Endothelial cell of umbilical vein (primary cell): ENCODE results near the gene PPM1L. TPM values are rescaled to one million over a fixed set of nuclear protein-coding genes. Genes with fewer than 3 reads are reported as not detected.

Experiments
- BruUV-seq: library from RNA; stranded (reverse); fragments of 400-500 nt; replicated peaks from 2 replicates; lab custom pipeline; 2021; lab: Mats Ljungman, UMichigan
- CTCF ChIA-PET: fragments of 300-600, 350-600 bp; sonication (Branson Sonifier 250); formaldehyde crosslinking; loops from one replicate; lab custom pipeline; 2021; ENCODE audit warnings: antibody characterized with exemption, inconsistent platforms; lab: Charles Lee
- POLR2A ChIA-PET: fragments of 300-600, 350-600 bp; sonication (Branson Sonifier 250); formaldehyde crosslinking; loops from one replicate; lab custom pipeline; 2021; ENCODE audit warnings: antibody characterized with exemption, inconsistent platforms; lab: Charles Lee
- DNase-seq: peaks from one replicate; pipeline ENCODE4 v3.0.0-alpha.2; 2011; ENCODE audit warnings: low read depth, low spot score
- FAIRE-seq: peaks from 2 replicates; lab custom pipeline; 2011; peaks lifted over from hg19 to GRCh38; lab: Jason Lieb, UNC
- H2AFZ ChIP-seq: 2 replicates; pipeline ENCODE4 v1.6.0; 2012; ENCODE audit warnings: low read depth, low read length, control low read depth, inconsistent platforms
- H3K27ac ChIP-seq: 2 replicates; pipeline ENCODE4 v1.5.1; 2011; ENCODE audit warnings: low read depth, mild to moderate bottlenecking, control low read depth, low read length, moderate library complexity; ENCODE audit not compliant: insufficient read depth
- H3K27me3 ChIP-seq, 2 experiments: 2 replicates each; pipeline versions ENCODE4 v1.6.0 to v1.6.1; 2011; ENCODE audit warnings: low read length in 2 of 2, mixed read lengths in 1 of 2; ENCODE audit not compliant: control insufficient read depth in 2 of 2, insufficient read depth in 2 of 2
- H3K36me3 ChIP-seq, 2 experiments: 2 replicates in 1 of 2; 3 replicates in 1 of 2; pipeline ENCODE4 v1.5.1; 2011; ENCODE audit warnings: low read length in 2 of 2, mild to moderate bottlenecking in 1 of 2, moderate library complexity in 1 of 2; ENCODE audit not compliant: control insufficient read depth in 2 of 2, insufficient read depth in 2 of 2; ENCODE audit errors: extremely low read depth in 1 of 2
- H3K4me1 ChIP-seq: 3 replicates; pipeline ENCODE4 v1.5.1; 2011; ENCODE audit warnings: mild to moderate bottlenecking, low read length; ENCODE audit not compliant: control insufficient read depth, insufficient read depth; ENCODE audit errors: extremely low read depth
- H3K4me2 ChIP-seq: 2 replicates; pipeline ENCODE4 v1.6.1; 2011; ENCODE audit warnings: low read length, control low read depth, mixed read lengths; ENCODE audit not compliant: insufficient read depth
- H3K4me3 ChIP-seq, 3 experiments: fragments of 200-600 bp in 1 of 3; sonication (generic), shearing (Covaris generic) in 1 of 3; replicated peaks in 1 of 3; 2 replicates each; pipeline ENCODE4 v1.5.1; 2011 to 2016; ENCODE audit warnings: control low read depth in 3 of 3, low read length in 3 of 3, mild to moderate bottlenecking in 2 of 3, inconsistent platforms in 1 of 3, low read depth in 1 of 3, moderate library complexity in 1 of 3; ENCODE audit not compliant: insufficient read depth in 1 of 3
- H3K79me2 ChIP-seq: 2 replicates; pipeline ENCODE4 v1.6.0; 2012; ENCODE audit warnings: low read length, inconsistent platforms; ENCODE audit not compliant: control insufficient read depth, insufficient read depth
- H3K9ac ChIP-seq: replicated peaks from 2 replicates; pipeline ENCODE3; 2011; ENCODE audit warnings: low read length, control low read depth; ENCODE audit not compliant: insufficient read depth; ENCODE audit errors: extremely low read depth
- H3K9me1 ChIP-seq: replicated peaks from 3 replicates; pipeline ENCODE4 v1.6.0; 2011; ENCODE audit warnings: mild to moderate bottlenecking, low read length; ENCODE audit not compliant: control insufficient read depth, insufficient read depth; ENCODE audit errors: extremely low read depth
- H3K9me3 ChIP-seq: replicated peaks from 2 replicates; pipeline ENCODE4 v1.5.1; 2012; ENCODE audit warnings: low read length, inconsistent platforms; ENCODE audit not compliant: control insufficient read depth, insufficient read depth
- H4K20me1 ChIP-seq: replicated peaks from 2 replicates; pipeline ENCODE3; 2011; ENCODE audit warnings: mild to moderate bottlenecking, low read length; ENCODE audit not compliant: control insufficient read depth, insufficient read depth; ENCODE audit errors: extremely low read depth
- CTCF ChIP-seq, 2 donors: IDR thresholded peaks; 1 replicate in 1 of 2; 2 replicates in 1 of 2; pipeline ENCODE4 v1.5.1; 2011; ENCODE audit warnings: low read length in 2 of 2, mild to moderate bottlenecking in 2 of 2, moderate library complexity in 2 of 2, control low read depth in 1 of 2, inconsistent platforms in 1 of 2, low read depth in 1 of 2; ENCODE audit not compliant: insufficient read depth in 1 of 2; ENCODE audit errors: extremely low read depth in 1 of 2
- EZH2 ChIP-seq: IDR thresholded peaks from 2 replicates; pipeline ENCODE4 v1.6.1; 2012; ENCODE audit warnings: borderline replicate concordance, low read depth, mild to moderate bottlenecking, moderate library complexity, low read length, inconsistent platforms; ENCODE audit not compliant: severe bottlenecking
- FOS ChIP-seq: IDR thresholded peaks from 2 replicates; pipeline ENCODE4 v1.6.1; 2011; ENCODE audit warnings: mild to moderate bottlenecking, low read length, moderate library complexity, borderline replicate concordance; ENCODE audit not compliant: insufficient read depth
- GATA2 ChIP-seq: IDR thresholded peaks from 2 replicates; pipeline ENCODE4 v1.7.0; 2011; ENCODE audit warnings: low read depth, mild to moderate bottlenecking, moderate library complexity, mixed read lengths, low read length; ENCODE audit not compliant: insufficient read length, insufficient read depth
- JUN ChIP-seq: IDR thresholded peaks from 2 replicates; pipeline ENCODE4 v1.6.1; 2011; ENCODE audit warnings: borderline replicate concordance, low read depth; ENCODE audit not compliant: insufficient read length, insufficient read depth
- MAX ChIP-seq: IDR thresholded peaks from 2 replicates; pipeline ENCODE4 v1.6.1; 2011; ENCODE audit not compliant: insufficient read depth, insufficient read length
- MYC ChIP-seq: IDR thresholded peaks from one replicate; pipeline ENCODE4 v1.6.1; 2011; ENCODE audit warnings: mild to moderate bottlenecking, low read depth, low read length
- POLR2A ChIP-seq: IDR thresholded peaks from 2 replicates; pipeline ENCODE4 v1.6.1; 2012; ENCODE audit warnings: low read depth, mild to moderate bottlenecking, control low read depth, low read length
- POLR2AphosphoS5 ChIP-seq: IDR thresholded peaks from 2 replicates; pipeline ENCODE4 v1.6.1; 2012; ENCODE audit warnings: low read depth, mild to moderate bottlenecking, control low read depth, low read length, moderate library complexity; ENCODE audit not compliant: insufficient read depth
- dilution Hi-C: fragments of 300-500 bp; cut with MboI; formaldehyde crosslinking; loops from one replicate; pipeline ENCODE4 v1.15.0; 2019; ENCODE audit warnings: low sequenced_read_pairs; ENCODE audit not compliant: extremely low pct_ligation_motif_present
- intact Hi-C: fragments of 100-400 bp; cut with micrococcal nuclease; formaldehyde crosslinking; loops from one replicate; pipeline ENCODE4 v1.10.0; 2022
- polyA plus RNA-seq, 4 experiments: library from polyadenylated mRNA; depleted of rRNA in 3 of 4; stranded (reverse) in 3 of 4; unstranded in 1 of 4; fragments of >200 nt; gene quantifications; 2 replicates each; pipeline versions ENCODE4 v1.2.1 to v1.2.3, GENCODE V29; 2011 to 2012; ENCODE audit warnings: missing spikeins in 1 of 4
- total RNA-seq: library from RNA; stranded (reverse); gene quantifications from 2 replicates; pipeline ENCODE4 v1.2.3, GENCODE V29; 2021

The PPM1L gene
- total and polyA plus RNA-seq, 2 donors (not counting 3 experiments of a cell fraction or from before 2014, with no cell fraction given): 0.63 to 2.9 TPM

GRCh38 chr3:160790726-160791125, 34.7 kb downstream of the PPM1L start:
- dilution Hi-C loops: no loop called here
- H3K27me3 ChIP-seq: no peaks in the 10 kb centered on the region
- H3K9ac ChIP-seq: no peak overlapping the region
- H3K9me3 ChIP-seq: no peaks in the 10 kb centered on the region
- H3K4me1 ChIP-seq: no peaks in the 10 kb centered on the region
- H3K4me2 ChIP-seq: no peak overlapping the region
- no peaks in the 10 kb centered on the region for H3K9me1 ChIP-seq
- BruUV-seq: no TSS peak
- intact Hi-C loops: no loop called here
- no peak overlapping the region for H2AFZ ChIP-seq
- POLR2A ChIA-PET: no interaction called here
- H3K79me2 ChIP-seq: no peaks in the 10 kb centered on the region
- H3K27ac ChIP-seq: no peak overlapping the region
- TF ChIP-seq JUN: no peak
- TF ChIP-seq CTCF (IDR thresholded peaks at IDR 0.05; ENCODE audit: extremely low read depth in 1 of 2, insufficient read depth in 1 of 2, low read depth in 1 of 2, low read length in 2 of 2): no peak
- TF ChIP-seq MAX: no peak
- no peak for TF ChIP-seq MYC
- TF ChIP-seq POLR2AphosphoS5: no peak
- no peak for TF ChIP-seq EZH2
- TF ChIP-seq POLR2A: no peak
- no peak for TF ChIP-seq FOS
- no peak for TF ChIP-seq GATA2
- DNase-seq (no peak), FAIRE-seq (no peak)
- no peaks in the 10 kb centered on the region for H3K36me3 ChIP-seq
- H4K20me1 ChIP-seq: no peaks in the 10 kb centered on the region
- H3K4me3 ChIP-seq: no peak overlapping the region
- CTCF ChIA-PET: no interaction called here
